GM18870 (cell line): ENCODE data around the gene ESRRG.

ENCODE experiments used
- ATAC-seq: cut with Tn5 transposase; IDR thresholded peaks from one replicate; pipeline ENCODE4 v1.9.1; 2021; ENCODE audit warnings: moderate library complexity; ENCODE audit not compliant: unreplicated experiment

The ESRRG gene

GRCh38 chr1:216723274-216723780 lies at the start of gene ESRRG:
Gene ESRRG (minus strand): TSS chr1:216723429. CDS start chr1:216723299, 130 bp downstream.
- ATAC-seq = no peak

- ATAC-seq = no peak
These were observed 48.7 kb upstream of the ESRRG start for GRCh38 chr1:216771922-216772321.

GRCh38 chr1:216766633-216767327 lies 43.6 kb upstream of the ESRRG start:
- no peak for ATAC-seq

- ATAC-seq = no peak
These were observed 42.4 kb upstream of the ESRRG start for GRCh38 chr1:216765346-216766300.

- ATAC-seq = no peak
These were observed 34.9 kb upstream of the ESRRG start for GRCh38 chr1:216758161-216758560.

- ATAC-seq = no peak
These were observed 33.9 kb upstream of the ESRRG start for GRCh38 chr1:216757110-216757509.

- no peak for ATAC-seq
These were observed 27.7 kb upstream of the ESRRG start for GRCh38 chr1:216750961-216751360.

GRCh38 chr1:216750031-216750627 lies 26.9 kb upstream of the ESRRG start:
- ATAC-seq = no peak

GRCh38 chr1:216749232-216749631 lies 26.0 kb upstream of the ESRRG start:
- ATAC-seq = no peak

- ATAC-seq = no peak
These were observed 19.4 kb upstream of the ESRRG start for GRCh38 chr1:216742625-216743024.

GRCh38 chr1:216740331-216740730 lies 17.1 kb upstream of the ESRRG start:
- ATAC-seq = no peak

GRCh38 chr1:216739793-216740192 lies 16.6 kb upstream of the ESRRG start:
- no peak for ATAC-seq

- ATAC-seq = no peak
These were observed 8.9 kb upstream of the ESRRG start for GRCh38 chr1:216732121-216732520.

- ATAC-seq = no peak
These were observed 8.3 kb upstream of the ESRRG start for GRCh38 chr1:216731562-216731961.

- ATAC-seq = no peak
These were observed 3.2 kb upstream of the ESRRG start for GRCh38 chr1:216726435-216726834.

- ATAC-seq = no peak
These were observed 408 bp downstream of the ESRRG start for GRCh38 chr1:216722821-216723220.

GRCh38 chr1:216721863-216722262 lies 1.4 kb downstream of the ESRRG start:
- ATAC-seq = no peak

- ATAC-seq = no peak
These were observed 2.2 kb downstream of the ESRRG start for GRCh38 chr1:216721062-216721461.

- ATAC-seq = no peak
These were observed 11.5 kb downstream of the ESRRG start for GRCh38 chr1:216711712-216712111.

- ATAC-seq = no peak
These were observed 12.5 kb downstream of the ESRRG start for GRCh38 chr1:216710598-216711333.

GRCh38 chr1:216710055-216710454 lies 13.2 kb downstream of the ESRRG start:
- ATAC-seq = no peak
